Measurements from ENCODE around the gene EIF3M. TPM values are rescaled to one million over a fixed set of nuclear protein-coding genes. Genes with fewer than 3 reads are reported as not detected.

EIF3M gene
- total RNA-seq, 1 experiment from 2014 or later: 275 TPM

- no peak overlapping the region for H3K27ac Mint-ChIP-seq (ENCODE audit: unreplicated experiment)
- no peak for TF ChIP-seq CTCF (IDR thresholded peaks at IDR 0.05; ENCODE audit: unreplicated experiment)
- CTCF ChIA-PET: no interaction called here
- no TSS peak for BruUV-seq (replicated peaks)
- no peaks in the 10 kb centered on the region for H3K27me3 Mint-ChIP-seq (ENCODE audit: unreplicated experiment)
- H3K9me3 Mint-ChIP-seq (ENCODE audit: low read depth, unreplicated experiment): no peaks in the 10 kb centered on the region
- no peak overlapping the region for H3K4me3 Mint-ChIP-seq (ENCODE audit: low read depth, unreplicated experiment)
- no peaks in the 10 kb centered on the region for H3K4me1 Mint-ChIP-seq (ENCODE audit: low read depth, unreplicated experiment)
- intact Hi-C loops (cut with micrococcal nuclease; ENCODE audit: unreplicated experiment): no loop called here
- no peaks in the 10 kb centered on the region for H3K36me3 Mint-ChIP-seq (ENCODE audit: insufficient read depth, unreplicated experiment)
- DNase-seq: no peak
These were observed 33.3 kb downstream of the EIF3M start for GRCh38 chr11:32616903-32617302.

DNA sequence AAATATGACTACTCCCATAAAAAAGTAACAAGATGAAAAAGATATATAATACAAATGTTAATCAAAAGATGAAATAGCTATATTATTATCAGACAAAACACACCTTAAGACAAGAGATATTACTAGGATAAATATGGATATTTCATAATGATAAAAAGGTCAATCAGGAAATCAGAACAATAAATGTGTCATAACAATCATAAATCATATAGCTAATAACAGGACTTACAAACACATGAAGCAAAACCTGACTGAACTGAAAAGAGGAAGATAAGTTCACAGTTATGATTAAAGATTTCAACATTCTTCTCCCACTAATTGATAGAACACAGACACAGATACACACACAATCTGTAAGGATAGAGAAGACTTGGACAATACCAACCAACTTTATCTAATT lies 47.2 kb downstream of the EIF3M start:
- H3K4me1 Mint-ChIP-seq (ENCODE audit: low read depth, unreplicated experiment): no peaks in the 10 kb centered on the region

GRCh38 chr11:32635819-32636218 lies 52.2 kb downstream of the EIF3M start:
- H3K4me1 Mint-ChIP-seq (ENCODE audit: low read depth, unreplicated experiment): no peaks in the 10 kb centered on the region
- BruUV-seq (replicated peaks): no TSS peak
- no peak for TF ChIP-seq CTCF (IDR thresholded peaks at IDR 0.05; ENCODE audit: unreplicated experiment)
- no peak for DNase-seq
- no peak overlapping the region for H3K4me3 Mint-ChIP-seq (ENCODE audit: low read depth, unreplicated experiment)
- peaks cover 7% of the 10 kb centered on the region for H3K27me3 Mint-ChIP-seq (ENCODE audit: unreplicated experiment)
- intact Hi-C loops (cut with micrococcal nuclease; ENCODE audit: unreplicated experiment): no loop called here
- H3K9me3 Mint-ChIP-seq (ENCODE audit: low read depth, unreplicated experiment): no peaks in the 10 kb centered on the region
- H3K27ac Mint-ChIP-seq (ENCODE audit: unreplicated experiment): no peak overlapping the region
- no peaks in the 10 kb centered on the region for H3K36me3 Mint-ChIP-seq (ENCODE audit: insufficient read depth, unreplicated experiment)
- CTCF ChIA-PET: no interaction called here

More for the DNA sequence above, 47.2 kb downstream of the EIF3M start:
- no peak for TF ChIP-seq CTCF (IDR thresholded peaks at IDR 0.05; ENCODE audit: unreplicated experiment)
- intact Hi-C loops (cut with micrococcal nuclease; ENCODE audit: unreplicated experiment): no loop called here
- no peak overlapping the region for H3K27ac Mint-ChIP-seq (ENCODE audit: unreplicated experiment)
- no peaks in the 10 kb centered on the region for H3K9me3 Mint-ChIP-seq (ENCODE audit: low read depth, unreplicated experiment)
- CTCF ChIA-PET: no interaction called here
- no peaks in the 10 kb centered on the region for H3K36me3 Mint-ChIP-seq (ENCODE audit: insufficient read depth, unreplicated experiment)
- no TSS peak for BruUV-seq (replicated peaks)
- H3K27me3 Mint-ChIP-seq (ENCODE audit: unreplicated experiment): peaks cover 7% of the 10 kb centered on the region
- DNase-seq: no peak
- H3K4me3 Mint-ChIP-seq (ENCODE audit: low read depth, unreplicated experiment): no peak overlapping the region

DNA sequence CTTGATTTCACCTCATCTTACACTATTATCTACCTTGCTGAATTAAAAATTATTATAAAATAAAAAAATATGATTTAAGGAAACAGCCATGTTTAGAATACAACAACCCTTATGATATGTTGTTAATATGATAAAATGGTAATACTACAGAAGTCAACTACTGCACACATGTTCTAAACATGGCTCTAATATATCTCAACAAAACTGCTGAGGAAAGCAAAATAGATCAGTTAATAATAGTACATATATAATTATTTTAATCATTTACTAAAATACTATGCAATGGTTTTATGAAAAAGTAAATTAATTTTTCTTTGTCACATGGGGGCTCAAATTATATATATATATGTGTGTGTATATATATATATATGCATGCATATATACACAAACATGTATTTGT lies 57.7 kb downstream of the EIF3M start:
- CTCF ChIA-PET: no interaction called here
- Mint-ChIP-seq H3K4me3 (ENCODE audit: low read depth, unreplicated experiment) (no peak overlapping the region), H3K4me1 (ENCODE audit: low read depth, unreplicated experiment) (no peaks in the 10 kb centered on the region), H3K9me3 (ENCODE audit: low read depth, unreplicated experiment) (no peaks in the 10 kb centered on the region), H3K27me3 (ENCODE audit: unreplicated experiment) (no peaks in the 10 kb centered on the region), H3K36me3 (ENCODE audit: insufficient read depth, unreplicated experiment) (no peaks in the 10 kb centered on the region), H3K27ac (ENCODE audit: unreplicated experiment) (no peak overlapping the region)
- DNase-seq: no peak
- TF ChIP-seq CTCF (IDR thresholded peaks at IDR 0.05; ENCODE audit: unreplicated experiment): no peak
- intact Hi-C loops (cut with micrococcal nuclease; ENCODE audit: unreplicated experiment): no loop called here
- BruUV-seq (replicated peaks): no TSS peak

- no peaks in the 10 kb centered on the region for H3K9me3 Mint-ChIP-seq (ENCODE audit: low read depth, unreplicated experiment)
- CTCF ChIA-PET: no interaction called here
- no peaks in the 10 kb centered on the region for H3K4me1 Mint-ChIP-seq (ENCODE audit: low read depth, unreplicated experiment)
- BruUV-seq (replicated peaks): no TSS peak
- no peak overlapping the region for H3K4me3 Mint-ChIP-seq (ENCODE audit: low read depth, unreplicated experiment)
- intact Hi-C loops (cut with micrococcal nuclease; ENCODE audit: unreplicated experiment): no loop called here
- no peak for DNase-seq
- no peak overlapping the region for H3K27ac Mint-ChIP-seq (ENCODE audit: unreplicated experiment)
- H3K27me3 Mint-ChIP-seq (ENCODE audit: unreplicated experiment): no peaks in the 10 kb centered on the region
- H3K36me3 Mint-ChIP-seq (ENCODE audit: insufficient read depth, unreplicated experiment): no peaks in the 10 kb centered on the region
- no peak for TF ChIP-seq CTCF (IDR thresholded peaks at IDR 0.05; ENCODE audit: unreplicated experiment)
These were observed 59.9 kb downstream of the EIF3M start for GRCh38 chr11:32643526-32643925.
